Endothelial cell of umbilical vein (primary cell): Measurements from ENCODE around the gene LMAN1L. TPM values are rescaled to one million over a fixed set of nuclear protein-coding genes. Genes with fewer than 3 reads are reported as not detected.

ENCODE experiments used
- BruUV-seq: library from RNA; stranded (reverse); fragments of 400-500 nt; replicated peaks from 2 replicates; lab custom pipeline; 2021; lab: Mats Ljungman, UMichigan
- CTCF ChIA-PET: fragments of 300-600, 350-600 bp; sonication (Branson Sonifier 250); formaldehyde crosslinking; loops from one replicate; lab custom pipeline; 2021; ENCODE audit warnings: antibody characterized with exemption, inconsistent platforms; lab: Charles Lee
- POLR2A ChIA-PET: fragments of 300-600, 350-600 bp; sonication (Branson Sonifier 250); formaldehyde crosslinking; loops from one replicate; lab custom pipeline; 2021; ENCODE audit warnings: antibody characterized with exemption, inconsistent platforms; lab: Charles Lee
- DNase-seq: peaks from one replicate; pipeline ENCODE4 v3.0.0-alpha.2; 2011; ENCODE audit warnings: low read depth, low spot score
- FAIRE-seq: peaks from 2 replicates; lab custom pipeline; 2011; peaks lifted over from hg19 to GRCh38; lab: Jason Lieb, UNC
- H2AFZ ChIP-seq: 2 replicates; pipeline ENCODE4 v1.6.0; 2012; ENCODE audit warnings: low read depth, low read length, control low read depth, inconsistent platforms
- H3K27ac ChIP-seq: 2 replicates; pipeline ENCODE4 v1.5.1; 2011; ENCODE audit warnings: low read depth, mild to moderate bottlenecking, control low read depth, low read length, moderate library complexity; ENCODE audit not compliant: insufficient read depth
- H3K27me3 ChIP-seq, 2 experiments: 2 replicates each; pipeline versions ENCODE4 v1.6.0 to v1.6.1; 2011; ENCODE audit warnings: low read length in 2 of 2, mixed read lengths in 1 of 2; ENCODE audit not compliant: control insufficient read depth in 2 of 2, insufficient read depth in 2 of 2
- H3K36me3 ChIP-seq, 2 experiments: 2 replicates in 1 of 2; 3 replicates in 1 of 2; pipeline ENCODE4 v1.5.1; 2011; ENCODE audit warnings: low read length in 2 of 2, mild to moderate bottlenecking in 1 of 2, moderate library complexity in 1 of 2; ENCODE audit not compliant: control insufficient read depth in 2 of 2, insufficient read depth in 2 of 2; ENCODE audit errors: extremely low read depth in 1 of 2
- H3K4me1 ChIP-seq: 3 replicates; pipeline ENCODE4 v1.5.1; 2011; ENCODE audit warnings: mild to moderate bottlenecking, low read length; ENCODE audit not compliant: control insufficient read depth, insufficient read depth; ENCODE audit errors: extremely low read depth
- H3K4me2 ChIP-seq: 2 replicates; pipeline ENCODE4 v1.6.1; 2011; ENCODE audit warnings: low read length, control low read depth, mixed read lengths; ENCODE audit not compliant: insufficient read depth
- H3K4me3 ChIP-seq, 3 experiments: fragments of 200-600 bp in 1 of 3; sonication (generic), shearing (Covaris generic) in 1 of 3; replicated peaks in 1 of 3; 2 replicates each; pipeline ENCODE4 v1.5.1; 2011 to 2016; ENCODE audit warnings: control low read depth in 3 of 3, low read length in 3 of 3, mild to moderate bottlenecking in 2 of 3, inconsistent platforms in 1 of 3, low read depth in 1 of 3, moderate library complexity in 1 of 3; ENCODE audit not compliant: insufficient read depth in 1 of 3
- H3K79me2 ChIP-seq: 2 replicates; pipeline ENCODE4 v1.6.0; 2012; ENCODE audit warnings: low read length, inconsistent platforms; ENCODE audit not compliant: control insufficient read depth, insufficient read depth
- H3K9ac ChIP-seq: replicated peaks from 2 replicates; pipeline ENCODE3; 2011; ENCODE audit warnings: low read length, control low read depth; ENCODE audit not compliant: insufficient read depth; ENCODE audit errors: extremely low read depth
- H3K9me1 ChIP-seq: replicated peaks from 3 replicates; pipeline ENCODE4 v1.6.0; 2011; ENCODE audit warnings: mild to moderate bottlenecking, low read length; ENCODE audit not compliant: control insufficient read depth, insufficient read depth; ENCODE audit errors: extremely low read depth
- H3K9me3 ChIP-seq: replicated peaks from 2 replicates; pipeline ENCODE4 v1.5.1; 2012; ENCODE audit warnings: low read length, inconsistent platforms; ENCODE audit not compliant: control insufficient read depth, insufficient read depth
- H4K20me1 ChIP-seq: replicated peaks from 2 replicates; pipeline ENCODE3; 2011; ENCODE audit warnings: mild to moderate bottlenecking, low read length; ENCODE audit not compliant: control insufficient read depth, insufficient read depth; ENCODE audit errors: extremely low read depth
- CTCF ChIP-seq, 2 donors: IDR thresholded peaks; 1 replicate in 1 of 2; 2 replicates in 1 of 2; pipeline ENCODE4 v1.5.1; 2011; ENCODE audit warnings: low read length in 2 of 2, mild to moderate bottlenecking in 2 of 2, moderate library complexity in 2 of 2, control low read depth in 1 of 2, inconsistent platforms in 1 of 2, low read depth in 1 of 2; ENCODE audit not compliant: insufficient read depth in 1 of 2; ENCODE audit errors: extremely low read depth in 1 of 2
- EZH2 ChIP-seq: IDR thresholded peaks from 2 replicates; pipeline ENCODE4 v1.6.1; 2012; ENCODE audit warnings: borderline replicate concordance, low read depth, mild to moderate bottlenecking, moderate library complexity, low read length, inconsistent platforms; ENCODE audit not compliant: severe bottlenecking
- FOS ChIP-seq: IDR thresholded peaks from 2 replicates; pipeline ENCODE4 v1.6.1; 2011; ENCODE audit warnings: mild to moderate bottlenecking, low read length, moderate library complexity, borderline replicate concordance; ENCODE audit not compliant: insufficient read depth
- GATA2 ChIP-seq: IDR thresholded peaks from 2 replicates; pipeline ENCODE4 v1.7.0; 2011; ENCODE audit warnings: low read depth, mild to moderate bottlenecking, moderate library complexity, mixed read lengths, low read length; ENCODE audit not compliant: insufficient read length, insufficient read depth
- JUN ChIP-seq: IDR thresholded peaks from 2 replicates; pipeline ENCODE4 v1.6.1; 2011; ENCODE audit warnings: borderline replicate concordance, low read depth; ENCODE audit not compliant: insufficient read length, insufficient read depth
- MAX ChIP-seq: IDR thresholded peaks from 2 replicates; pipeline ENCODE4 v1.6.1; 2011; ENCODE audit not compliant: insufficient read depth, insufficient read length
- MYC ChIP-seq: IDR thresholded peaks from one replicate; pipeline ENCODE4 v1.6.1; 2011; ENCODE audit warnings: mild to moderate bottlenecking, low read depth, low read length
- POLR2A ChIP-seq: IDR thresholded peaks from 2 replicates; pipeline ENCODE4 v1.6.1; 2012; ENCODE audit warnings: low read depth, mild to moderate bottlenecking, control low read depth, low read length
- POLR2AphosphoS5 ChIP-seq: IDR thresholded peaks from 2 replicates; pipeline ENCODE4 v1.6.1; 2012; ENCODE audit warnings: low read depth, mild to moderate bottlenecking, control low read depth, low read length, moderate library complexity; ENCODE audit not compliant: insufficient read depth
- dilution Hi-C: fragments of 300-500 bp; cut with MboI; formaldehyde crosslinking; loops from one replicate; pipeline ENCODE4 v1.15.0; 2019; ENCODE audit warnings: low sequenced_read_pairs; ENCODE audit not compliant: extremely low pct_ligation_motif_present
- intact Hi-C: fragments of 100-400 bp; cut with micrococcal nuclease; formaldehyde crosslinking; loops from one replicate; pipeline ENCODE4 v1.10.0; 2022
- polyA plus RNA-seq, 4 experiments: library from polyadenylated mRNA; depleted of rRNA in 3 of 4; stranded (reverse) in 3 of 4; unstranded in 1 of 4; fragments of >200 nt; gene quantifications; 2 replicates each; pipeline versions ENCODE4 v1.2.1 to v1.2.3, GENCODE V29; 2011 to 2012; ENCODE audit warnings: missing spikeins in 1 of 4
- total RNA-seq: library from RNA; stranded (reverse); gene quantifications from 2 replicates; pipeline ENCODE4 v1.2.3, GENCODE V29; 2021

The LMAN1L gene
- total and polyA plus RNA-seq, 2 donors (not counting 3 experiments of a cell fraction or from before 2014, with no cell fraction given) = not detected

GRCh38 chr15:74828835-74829234 is 16.2 kb downstream of the LMAN1L start:
- dilution Hi-C loops = no loop called here
- TF ChIP-seq EZH2 (no peak), CTCF (IDR thresholded peaks at IDR 0.05; ENCODE audit: extremely low read depth in 1 of 2, insufficient read depth in 1 of 2, low read depth in 1 of 2, low read length in 2 of 2) (no peak), MAX (no peak), GATA2 (no peak), JUN (no peak), FOS (no peak), MYC (no peak), POLR2A (no peak), POLR2AphosphoS5 (no peak)
- no peaks in the 10 kb centered on the region for H3K9me1 ChIP-seq
- H3K79me2 ChIP-seq = no peaks in the 10 kb centered on the region
- H3K27me3 ChIP-seq = peaks cover 14 to 17% of the 10 kb centered on the region in 2 experiments
- H3K4me1 ChIP-seq = no peaks in the 10 kb centered on the region
- no peak overlapping the region for H3K4me3 ChIP-seq
- DNase-seq (no peak), FAIRE-seq (no peak)
- ChIA-PET CTCF (interaction anchor here (0.9 to 2.8 kb wide), 2 partner anchors 58 to 197 kb away, joined by 3 to 14 read pairs; no protein-coding TSS in a partner anchor), POLR2A (no interaction called here)
- no TSS peak for BruUV-seq
- no peak overlapping the region for H2AFZ ChIP-seq
- H3K27ac ChIP-seq = no peak overlapping the region
- H4K20me1 ChIP-seq = no peaks in the 10 kb centered on the region
- H3K9me3 ChIP-seq = no peaks in the 10 kb centered on the region
- H3K9ac ChIP-seq = no peak overlapping the region
- H3K36me3 ChIP-seq = no peaks in the 10 kb centered on the region
- intact Hi-C loops = no loop called here
- no peak overlapping the region for H3K4me2 ChIP-seq
